Duodenal mucosa (tissue), 2 donors: Measurements from ENCODE around the gene EFNA5.
"Not testable (repeated sequence)": the region's sequence is repeated elsewhere in the genome, so short reads cannot be mapped to it uniquely, and the experiment has no call there.

Experiments used
- H3K27ac ChIP-seq: one replicate; pipeline ENCODE4 v1.7.0; 2013; ENCODE audit warnings: low read depth, low read length
- H3K27me3 ChIP-seq, 2 donors: one replicate each; pipeline ENCODE4 v1.7.0; 2013; ENCODE audit warnings: low read length in 2 of 2, control low read depth in 1 of 2; ENCODE audit not compliant: insufficient read depth in 2 of 2, control insufficient read depth in 1 of 2
- H3K36me3 ChIP-seq, 2 donors: one replicate each; pipeline ENCODE4 v1.7.0; 2013; ENCODE audit warnings: low read length in 2 of 2, control low read depth in 1 of 2; ENCODE audit not compliant: insufficient read depth in 2 of 2, control insufficient read depth in 1 of 2
- H3K4me1 ChIP-seq, 2 donors: one replicate each; pipeline ENCODE4 v1.7.0; 2013; ENCODE audit warnings: low read length in 2 of 2, control low read depth in 1 of 2; ENCODE audit not compliant: insufficient read depth in 2 of 2, control insufficient read depth in 1 of 2
- H3K4me3 ChIP-seq, 2 donors: one replicate each; pipeline ENCODE4 v1.7.0; 2013; ENCODE audit warnings: low read length in 2 of 2, low read depth in 1 of 2
- H3K9ac ChIP-seq, 2 donors: one replicate each; pipeline ENCODE4 v1.7.0; 2013; ENCODE audit warnings: low read length in 2 of 2, low read depth in 1 of 2
- H3K9me3 ChIP-seq, 2 donors: one replicate each; pipeline ENCODE4 v1.7.0; 2013; ENCODE audit warnings: low read length in 2 of 2, control low read depth in 1 of 2; ENCODE audit not compliant: control insufficient read depth in 1 of 2

EFNA5 gene

DNA sequence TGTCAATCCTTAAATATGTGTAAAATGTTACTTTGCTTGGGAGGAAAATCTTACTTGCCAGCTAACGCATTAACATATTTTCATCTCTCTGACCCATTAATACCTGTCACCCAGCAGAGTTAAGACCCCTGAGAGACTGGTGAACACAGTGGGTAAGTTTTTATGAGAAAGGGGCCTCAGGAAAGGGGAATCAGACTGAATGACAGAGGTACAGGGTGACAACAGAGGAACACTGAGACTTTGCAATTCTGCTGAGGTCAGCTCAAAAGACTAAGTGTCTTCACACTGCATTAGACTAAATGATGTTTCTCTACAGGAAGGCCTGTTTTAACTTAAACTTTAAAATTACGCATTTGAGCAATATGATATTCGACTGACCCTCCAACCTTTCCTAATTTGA lies 223.8 kb downstream of the EFNA5 start:
- Histone ChIP-seq H3K9me3 (no peaks in the 10 kb centered on the region), H3K27ac (no peak overlapping the region), H3K4me1 (no peaks in the 10 kb centered on the region), H3K36me3 (no peaks in the 10 kb centered on the region), H3K4me3 (no peak overlapping the region), H3K27me3 (no peaks in the 10 kb centered on the region), H3K9ac (no peak overlapping the region)

DNA sequence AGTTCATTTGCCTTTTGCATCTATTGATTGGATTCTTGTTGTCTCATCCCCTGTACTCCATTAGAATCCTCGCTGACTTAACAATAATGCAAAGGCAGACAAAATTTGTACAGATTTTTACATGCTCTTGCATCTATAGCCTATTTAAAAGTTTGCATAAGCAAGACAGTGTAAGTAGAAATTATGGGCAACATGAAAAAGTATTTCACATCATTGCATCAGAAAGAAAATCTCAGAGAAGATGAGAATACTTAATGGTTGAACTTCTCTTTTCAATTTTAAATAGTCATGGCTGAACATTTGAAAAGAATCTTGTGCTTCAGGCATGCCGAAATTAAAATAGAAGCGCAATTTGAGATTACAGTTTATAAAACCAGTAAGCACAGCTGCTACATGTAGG lies 226.4 kb downstream of the EFNA5 start:
- no peaks in the 10 kb centered on the region for H3K36me3 ChIP-seq
- H3K9ac ChIP-seq, result no peak overlapping the region
- H3K27me3 ChIP-seq, result no peaks in the 10 kb centered on the region
- H3K9me3 ChIP-seq, result peaks cover 2 to 3% of the 10 kb centered on the region in 2 donors
- no peaks in the 10 kb centered on the region for H3K4me1 ChIP-seq
- no peak overlapping the region for H3K4me3 ChIP-seq
- H3K27ac ChIP-seq, result no peak overlapping the region

GRCh38 chr5:107443897-107444296 lies 226.8 kb downstream of the EFNA5 start:
- peaks cover 5 to 7% of the 10 kb centered on the region in 2 donors for H3K9me3 ChIP-seq
- H3K27me3 ChIP-seq, result no peaks in the 10 kb centered on the region
- H3K4me3 ChIP-seq, result no peak overlapping the region
- no peak overlapping the region for H3K9ac ChIP-seq
- H3K4me1 ChIP-seq, result no peaks in the 10 kb centered on the region
- no peak overlapping the region for H3K27ac ChIP-seq
- no peaks in the 10 kb centered on the region for H3K36me3 ChIP-seq

GRCh38 chr5:107442452-107442851 lies 228.3 kb downstream of the EFNA5 start:
- no peak overlapping the region for H3K9ac ChIP-seq
- no peak overlapping the region for H3K4me3 ChIP-seq
- no peaks in the 10 kb centered on the region for H3K27me3 ChIP-seq
- H3K36me3 ChIP-seq, result no peaks in the 10 kb centered on the region
- H3K27ac ChIP-seq, result no peak overlapping the region
- H3K4me1 ChIP-seq, result no peaks in the 10 kb centered on the region
- H3K9me3 ChIP-seq, result peaks cover 5 to 8% of the 10 kb centered on the region in 2 donors

DNA sequence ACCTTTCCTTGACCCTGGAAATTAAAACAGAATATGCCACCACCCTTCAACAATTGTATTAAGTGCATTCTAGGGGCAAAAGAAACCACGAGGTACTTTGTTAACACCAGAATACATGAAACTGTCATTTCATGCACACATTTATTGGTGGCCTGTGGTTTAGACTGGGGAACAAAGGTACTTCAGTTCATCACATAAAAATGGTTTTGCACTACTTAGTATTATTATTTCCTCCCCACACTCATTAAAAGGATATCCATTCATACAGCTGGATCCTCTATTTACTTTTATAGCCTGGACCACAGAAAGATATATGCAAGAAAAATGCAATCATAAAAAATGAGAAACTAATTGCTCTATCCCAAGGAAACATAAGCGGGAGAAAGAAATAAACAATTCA lies 230.9 kb downstream of the EFNA5 start:
- peaks cover 5 to 8% of the 10 kb centered on the region in 2 donors for H3K9me3 ChIP-seq
- H3K4me1 ChIP-seq, result no peaks in the 10 kb centered on the region
- H3K4me3 ChIP-seq, result no peak overlapping the region
- H3K27ac ChIP-seq, result no peak overlapping the region
- no peaks in the 10 kb centered on the region for H3K36me3 ChIP-seq
- H3K27me3 ChIP-seq, result no peaks in the 10 kb centered on the region
- no peak overlapping the region for H3K9ac ChIP-seq

- Histone ChIP-seq H3K4me3 (no peak overlapping the region), H3K9ac (no peak overlapping the region), H3K9me3 (peaks cover 5 to 8% of the 10 kb centered on the region in 2 donors), H3K4me1 (no peaks in the 10 kb centered on the region), H3K27ac (no peak overlapping the region), H3K27me3 (no peaks in the 10 kb centered on the region), H3K36me3 (no peaks in the 10 kb centered on the region)
Measured at GRCh38 chr5:107437986-107438510, 232.7 kb downstream of the EFNA5 start.

DNA sequence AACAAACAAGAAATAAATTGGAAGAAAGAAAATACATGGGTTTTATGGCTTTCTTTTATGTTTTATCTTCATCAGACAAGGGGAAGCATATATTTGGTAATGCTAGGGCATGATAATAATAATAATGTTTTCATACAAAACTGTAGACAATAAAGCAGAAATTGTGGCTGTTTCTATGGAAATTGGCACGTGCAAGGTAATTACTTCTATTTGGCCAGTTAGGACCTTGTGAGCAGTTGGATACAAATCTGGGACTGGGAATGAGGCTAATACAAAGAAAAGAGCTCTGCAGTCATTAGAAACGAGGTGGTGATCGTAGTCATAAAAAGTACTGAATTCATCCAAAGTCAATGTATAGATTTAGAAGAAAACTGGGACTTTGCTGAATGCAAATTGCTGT lies 233.6 kb downstream of the EFNA5 start:
- Histone ChIP-seq H3K27me3 (no peaks in the 10 kb centered on the region), H3K4me3 (no peak overlapping the region), H3K9me3 (peaks cover 5 to 8% of the 10 kb centered on the region in 2 donors), H3K9ac (no peak overlapping the region), H3K4me1 (no peaks in the 10 kb centered on the region), H3K36me3 (no peaks in the 10 kb centered on the region), H3K27ac (no peak overlapping the region)

GRCh38 chr5:107436201-107436600 lies 234.5 kb downstream of the EFNA5 start:
- no peaks in the 10 kb centered on the region for H3K36me3 ChIP-seq
- H3K27ac ChIP-seq, result no peak overlapping the region
- no peak overlapping the region for H3K4me3 ChIP-seq
- no peaks in the 10 kb centered on the region for H3K27me3 ChIP-seq
- peaks cover 5 to 8% of the 10 kb centered on the region in 2 donors for H3K9me3 ChIP-seq
- H3K4me1 ChIP-seq, result no peaks in the 10 kb centered on the region
- H3K9ac ChIP-seq, result no peak overlapping the region

DNA sequence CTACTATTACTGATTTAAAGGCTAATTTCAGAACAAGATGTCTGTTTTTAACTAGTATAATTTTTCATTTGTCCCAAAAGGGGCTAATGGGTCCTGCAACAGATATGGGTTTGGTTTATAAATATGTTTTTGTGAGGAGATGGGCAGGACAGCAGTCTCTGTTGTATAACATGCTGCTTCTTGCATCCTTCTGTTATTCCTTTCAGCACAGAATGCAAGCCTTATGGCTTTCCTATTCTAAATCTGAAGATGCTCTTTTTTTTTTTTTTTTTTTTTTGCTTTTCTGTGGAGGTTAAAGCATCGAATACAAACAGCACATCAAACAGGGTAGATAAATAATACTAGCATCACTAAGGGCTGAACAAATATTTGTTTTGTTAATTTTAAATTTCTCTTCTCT lies 235.7 kb downstream of the EFNA5 start:
- Histone ChIP-seq H3K4me3 (no peak overlapping the region), H3K27me3 (no peaks in the 10 kb centered on the region)

GRCh38 chr5:107433646-107434045 lies 237.1 kb downstream of the EFNA5 start:
- not testable (repeated sequence) for H3K36me3 ChIP-seq, H3K4me3 ChIP-seq, H3K9ac ChIP-seq, H3K27ac ChIP-seq, H3K4me1 ChIP-seq, H3K9me3 ChIP-seq, H3K27me3 ChIP-seq

More for the DNA sequence above, 235.7 kb downstream of the EFNA5 start:
- Histone ChIP-seq H3K27ac (no peak overlapping the region), H3K36me3 (no peaks in the 10 kb centered on the region), H3K4me1 (no peaks in the 10 kb centered on the region), H3K9me3 (peaks cover 5 to 8% of the 10 kb centered on the region in 2 donors), H3K9ac (no peak overlapping the region)

DNA sequence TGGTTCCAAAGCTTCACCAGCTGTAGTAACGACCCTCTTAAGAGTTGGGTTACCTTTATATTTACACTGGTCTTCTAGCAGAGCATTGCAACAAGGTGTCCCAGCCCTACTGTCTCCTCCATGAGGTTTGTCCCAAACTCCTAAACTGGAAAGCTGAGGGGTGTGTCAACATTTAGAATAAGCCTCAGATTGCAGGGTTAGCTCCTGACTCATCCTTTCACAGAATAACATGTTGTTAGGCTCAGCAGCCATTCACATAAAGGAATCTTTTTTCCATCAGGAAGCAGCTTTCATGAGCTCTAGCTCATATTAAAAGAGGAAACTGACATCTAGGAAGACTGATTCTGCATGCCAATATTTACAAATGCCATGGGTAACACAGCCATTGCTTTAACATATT lies 238.7 kb downstream of the EFNA5 start:
- H3K27ac ChIP-seq, result no peak overlapping the region
- no peak overlapping the region for H3K9ac ChIP-seq
- no peaks in the 10 kb centered on the region for H3K36me3 ChIP-seq
- H3K9me3 ChIP-seq, result no peaks in the 10 kb centered on the region
- no peak overlapping the region for H3K4me3 ChIP-seq
- H3K27me3 ChIP-seq, result no peaks in the 10 kb centered on the region
- H3K4me1 ChIP-seq, result no peaks in the 10 kb centered on the region
